ENCODE data around the gene SLC45A2.
"Not testable (repeated sequence)": the region's sequence is repeated elsewhere in the genome, so short reads cannot be mapped to it uniquely, and the experiment has no call there.

Gene SLC45A2

DNA sequence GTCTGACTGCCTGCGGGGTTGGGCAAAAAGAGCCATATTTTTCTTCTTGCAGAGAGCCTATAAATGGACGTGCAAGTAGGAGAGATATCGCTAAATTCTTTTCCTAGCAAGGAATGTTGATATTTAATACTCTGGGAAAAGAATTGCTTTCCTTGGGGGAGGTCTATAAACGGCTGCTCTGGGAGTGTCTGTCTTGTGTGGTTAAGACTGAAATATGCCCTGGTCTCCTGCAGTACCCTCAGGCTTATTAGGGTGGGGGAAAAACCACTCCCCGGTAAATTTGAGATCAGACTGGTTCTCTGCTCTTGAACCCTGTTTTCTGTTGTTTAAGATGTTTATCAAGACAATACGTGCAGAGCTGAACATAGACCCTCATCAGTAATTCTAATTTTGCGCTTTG is 78.2 kb downstream of the SLC45A2 start:
- DNase-seq: not testable (repeated sequence)

DNA sequence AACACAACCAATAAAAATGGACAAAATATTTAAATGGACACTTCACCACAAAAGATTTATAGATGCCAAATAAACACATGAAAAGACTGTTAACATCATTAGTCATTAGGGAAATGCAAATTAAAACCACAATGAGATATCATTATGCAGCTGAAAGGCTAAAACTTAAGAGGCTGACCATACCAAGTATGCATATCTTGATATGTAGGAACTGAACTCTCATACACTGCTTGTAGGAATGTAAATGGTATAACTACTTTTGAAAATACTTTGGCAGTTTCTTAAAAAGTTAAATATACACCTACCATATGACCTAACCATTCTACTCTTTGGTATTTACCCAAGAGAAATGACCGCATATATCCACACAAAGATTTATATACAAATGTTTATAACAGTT is 79.1 kb downstream of the SLC45A2 start:
- DNase-seq: no peak

DNA sequence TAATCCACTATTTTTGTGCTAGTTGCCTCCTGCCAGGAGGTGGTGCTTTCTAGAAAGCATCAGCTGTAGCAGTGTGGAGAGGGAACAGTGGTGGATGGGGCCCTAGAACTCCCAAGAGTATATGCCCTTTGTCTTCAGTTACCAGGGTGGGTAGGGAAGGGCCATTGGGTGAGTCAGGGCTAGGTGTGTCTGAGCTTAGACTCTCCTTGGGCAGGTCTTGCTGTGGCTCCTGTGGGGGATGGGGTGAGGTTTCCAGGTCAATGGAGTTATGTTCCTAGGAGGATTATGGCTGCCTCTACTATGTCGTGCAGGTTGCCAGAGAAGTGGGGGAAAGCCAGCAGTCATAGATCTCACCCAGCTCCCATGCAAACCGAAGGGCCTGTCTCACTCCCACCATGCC is 81.4 kb downstream of the SLC45A2 start:
- no peak for DNase-seq

DNA sequence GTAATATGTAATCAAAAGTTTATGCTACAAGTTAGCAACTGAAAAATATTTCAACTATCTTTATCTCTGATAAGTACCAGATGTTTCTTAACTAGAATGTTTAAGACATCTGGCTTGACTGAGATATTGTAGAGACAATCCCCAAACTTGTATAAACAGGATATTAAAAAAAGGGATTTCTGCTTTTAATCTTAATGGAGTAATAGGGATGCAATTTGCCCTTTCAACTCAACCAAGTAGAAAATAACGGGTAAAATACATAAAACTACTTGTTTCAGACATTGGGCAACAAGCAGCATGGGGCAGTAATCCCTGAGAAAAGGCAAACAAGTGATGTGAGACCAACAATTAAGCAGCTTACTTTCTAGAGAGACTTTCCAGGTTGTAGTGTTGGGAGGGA is 83.3 kb downstream of the SLC45A2 start:
- DNase-seq: no peak
